Activated gamma-delta T cell treated with Interleukin-2 at 50 U/mL for 16 hours (primary cell): ENCODE data around the gene NSFL1C.
"Not testable (repeated sequence)": the region's sequence is repeated elsewhere in the genome, so short reads cannot be mapped to it uniquely, and the experiment has no call there.

ENCODE experiments used
- DNase-seq: peaks from one replicate; pipeline ENCODE4 v3.0.0-alpha.2; 2020

The NSFL1C gene

GRCh38 chr20:1422753-1423152, 43.9 kb downstream of the NSFL1C start:
- no peak for DNase-seq

- no peak for DNase-seq
Observed at GRCh38 chr20:1420066-1420465, 46.6 kb downstream of the NSFL1C start.

GRCh38 chr20:1418350-1418749, 48.3 kb downstream of the NSFL1C start:
- DNase-seq: no peak

- DNase-seq: no peak
Observed at GRCh38 chr20:1417790-1418189, 48.9 kb downstream of the NSFL1C start.

- no peak for DNase-seq
Observed at GRCh38 chr20:1417273-1417672, 49.4 kb downstream of the NSFL1C start.

GRCh38 chr20:1415667-1416468, 50.8 kb downstream of the NSFL1C start:
- DNase-seq: no peak

- DNase-seq: no peak
Observed at GRCh38 chr20:1414982-1415381, 51.7 kb downstream of the NSFL1C start.

- no peak for DNase-seq
Observed at GRCh38 chr20:1405801-1406200, 60.8 kb downstream of the NSFL1C start.

GRCh38 chr20:1403624-1404023, 63.0 kb downstream of the NSFL1C start:
- DNase-seq: no peak

GRCh38 chr20:1402149-1402548, 64.5 kb downstream of the NSFL1C start:
- DNase-seq: no peak

GRCh38 chr20:1401451-1401907, 65.2 kb downstream of the NSFL1C start:
- no peak for DNase-seq

- not testable (repeated sequence) for DNase-seq
Observed at GRCh38 chr20:1399678-1400366, 66.8 kb downstream of the NSFL1C start.

- DNase-seq: not testable (repeated sequence)
Observed at GRCh38 chr20:1398185-1398584, 68.5 kb downstream of the NSFL1C start.

GRCh38 chr20:1397710-1398109, 68.9 kb downstream of the NSFL1C start:
- no peak for DNase-seq

- DNase-seq: no peak
Observed at GRCh38 chr20:1396702-1397101, 69.9 kb downstream of the NSFL1C start.

- no peak for DNase-seq
Observed at GRCh38 chr20:1396264-1396663, 70.4 kb downstream of the NSFL1C start.

GRCh38 chr20:1394686-1395085, 72.0 kb downstream of the NSFL1C start:
- no peak for DNase-seq

- no peak for DNase-seq
Observed at GRCh38 chr20:1393507-1393882, 73.2 kb downstream of the NSFL1C start.

GRCh38 chr20:1392693-1393506, 73.7 kb downstream of the NSFL1C start, which contains the start of gene FKBP1A:
Gene FKBP1A, minus strand, starts transcription at chr20:1393054. Its CDS starts 56 bp downstream, at chr20:1392998.
- DNase-seq: peak; percentile 88

- no peak for DNase-seq
Observed at GRCh38 chr20:1392443-1392692, 74.3 kb downstream of the NSFL1C start.
